Heart right ventricle (tissue), 16 donors: ENCODE data around the gene LYST. TPM values are rescaled to one million over a fixed set of nuclear protein-coding genes. Genes with fewer than 3 reads are reported as not detected.

ENCODE experiments used
- ATAC-seq, 8 donors: fragments of 200-7000 bp; cut with Tn5 transposase; one replicate each; pipeline ENCODE4 v1.9.1; 2020; ENCODE audit warnings: mild to moderate bottlenecking in 8 of 8, moderate library complexity in 8 of 8, moderate number of reproducible peaks in 1 of 8
- DNase-seq, 2 donors: peaks; one replicate each; pipeline ENCODE4 v3.0.0-alpha.2; 2020
- H3K27ac ChIP-seq, 10 donors: fragments of 200-600 bp; sonication (generic) in 2 of 10; one replicate each; pipeline versions ENCODE4 v1.5.0 to v1.8.0; 2020 to 2022; ENCODE audit warnings: mild to moderate bottlenecking in 3 of 10
- H3K27me3 ChIP-seq, 7 donors: fragments of 200-600 bp; one replicate each; pipeline ENCODE4 v1.8.0; 2021 to 2022; ENCODE audit warnings: mild to moderate bottlenecking in 2 of 7
- H3K36me3 ChIP-seq, 9 donors: fragments of 200-600 bp; sonication (generic) in 1 of 9; one replicate each; pipeline versions ENCODE4 v1.5.0 to v1.8.0; 2020 to 2022; ENCODE audit warnings: mild to moderate bottlenecking in 2 of 9
- H3K4me1 ChIP-seq, 9 donors: fragments of 200-600 bp; sonication (generic) in 1 of 9; one replicate each; pipeline versions ENCODE4 v1.5.0 to v1.8.0; 2020 to 2022; ENCODE audit warnings: mild to moderate bottlenecking in 4 of 9
- H3K4me3 ChIP-seq, 10 donors: fragments of 200-600 bp; sonication (generic) in 2 of 10; one replicate each; pipeline versions ENCODE4 v1.5.0 to v1.8.0; 2020 to 2022; ENCODE audit warnings: mild to moderate bottlenecking in 7 of 10, moderate library complexity in 2 of 10
- H3K9me3 ChIP-seq, 11 donors: fragments of 200-600 bp in 10 of 11; sonication (generic) in 2 of 11; one replicate each; pipeline versions ENCODE4 v1.5.0 to v1.8.0; 2013 to 2022; ENCODE audit warnings: mild to moderate bottlenecking in 2 of 11, control low read depth in 1 of 11, moderate library complexity in 1 of 11
- CTCF ChIP-seq, 9 donors: fragments of 200-600 bp; sonication (generic) in 2 of 9; IDR thresholded peaks; one replicate each; pipeline versions ENCODE4 v1.5.0 to v1.8.0; 2021 to 2022; ENCODE audit warnings: antibody characterized with exemption in 9 of 9, mild to moderate bottlenecking in 5 of 9, moderate library complexity in 1 of 9
- WGBS, 2 donors: extraction: QIAGEN DNeasy Blood & Tissue Kit; methylation state at CpG; one replicate each; pipeline ENCODE4 v1.1.7; 2013; ENCODE audit warnings: inconsistent platforms in 1 of 2; 5-methylcytosine and 5-hydroxymethylcytosine counted together
- intact Hi-C, 10 donors: fragments of 100-400 bp; cut with DNase I; formaldehyde crosslinking; loops; one replicate each; pipeline versions ENCODE4 v1.11.1 to v1.14.2; 2022
- polyA plus RNA-seq, 2 donors: library from polyadenylated mRNA; stranded (reverse); fragments of 200-250 nt; gene quantifications; one replicate each; pipeline ENCODE4 v1.2.3, GENCODE V29; 2013
- total RNA-seq, 10 donors: library from RNA; stranded (reverse); fragmentation: NEBNext Ultra II Directional in 3 of 10; extraction: Animal tissue kit (Norgen Biotek cat#: 25700) in 3 of 10; gene quantifications; one replicate each; pipeline versions ENCODE4 v1.2.1 to v1.2.4, GENCODE V29; 2021 to 2023
- donor health status: Arrhythmogenic right ventricular cardiomyopathy.
- donor health status: ischemic (EF 13 %, LVEDD 7.1; RV severe dilation, severe dysfunction).
- donor health status: healthy with polysubstance abuse.
- donor health status: DM: no; HTN: yes; CAD: no.
- donor health status: DM: no; HTN: no; CAD: no.
- donor health status: ischemic (EF 25% LVEDD 6.9; RV normal size, moderate dysfunction).
- donor health status: ischemic (EF 25% LVEDD 5.7; RV mildly dilated, moderate dysfunction).
- donor health status: healthy.
- donor health status: DM: yes; HTN: yes; CAD: no.
- donor health status: Ischemic cardiomyopathy.
- donor health status: ischemic (EF 35%, LVEDD 5.7; RV mildly dilated, moderate dysfunction).
- donor health status: nonischemic (EF 11% LVEDD 7.7; RV severe dilation, severe dysfunction).
- donor health status: DM: yes; HTN: yes; CAD: no.
- donor health status: PGD.
- donor health status: ischemic (EF 29% LVEDD 5.4; RV normal size, mild dysfunction).
- donor health status: nonischemic (EF 23%, LVEDD 6.1; RV moderate dilation, normal function).

LYST gene
- total and polyA plus RNA-seq, 12 donors, result 3.3 to 13.6 (median 10.5) TPM

- H3K27me3 ChIP-seq, result peaks cover 0 to 2% (median 0%) of the 10 kb centered on the region in 7 donors
- no peak overlapping the region for H3K27ac ChIP-seq
- intact Hi-C loops, result no loop called here
- no peaks in the 10 kb centered on the region for H3K4me1 ChIP-seq
- DNase-seq, result no peak
- no peak for ATAC-seq
- H3K4me3 ChIP-seq, result no peak overlapping the region
- no peak for TF ChIP-seq CTCF (IDR thresholded peaks at IDR 0.05)
- peaks cover 0 to 61% (median 5%) of the 10 kb centered on the region in 9 donors for H3K36me3 ChIP-seq
- 69 to 81% methylated on average over 2 of the region's 2 CpGs for WGBS, 2 donors
- H3K9me3 ChIP-seq, result no peaks in the 10 kb centered on the region
Observed at GRCh38 chr1:235661568-235661967, 205.1 kb downstream of the LYST start.

GRCh38 chr1:235659186-235659771 is 207.4 kb downstream of the LYST start:
- no peak for TF ChIP-seq CTCF (IDR thresholded peaks at IDR 0.05)
- ATAC-seq, result no peak
- Histone ChIP-seq H3K4me1 (no peaks in the 10 kb centered on the region), H3K36me3 (peaks cover 0 to 46% (median 5%) of the 10 kb centered on the region in 9 donors), H3K4me3 (no peak overlapping the region), H3K27ac (no peak overlapping the region), H3K27me3 (peaks cover 0 to 25% (median 6%) of the 10 kb centered on the region in 7 donors), H3K9me3 (no peaks in the 10 kb centered on the region)
- intact Hi-C loops, result no loop called here
- DNase-seq, result no peak
- 88 to 92% methylated on average over 14 of the region's 14 CpGs for WGBS, 2 donors

GRCh38 chr1:235657747-235658526 is 208.8 kb downstream of the LYST start:
- no peak for DNase-seq
- no peak for ATAC-seq
- Histone ChIP-seq H3K9me3 (peaks cover 0 to 3% (median 0%) of the 10 kb centered on the region in 11 donors), H3K4me3 (no peak overlapping the region), H3K27ac (no peak overlapping the region), H3K4me1 (no peaks in the 10 kb centered on the region), H3K36me3 (peaks cover 0 to 33% (median 5%) of the 10 kb centered on the region in 9 donors), H3K27me3 (peaks cover 0 to 39% (median 17%) of the 10 kb centered on the region in 7 donors)
- intact Hi-C loops, result no loop called here
- no peak for TF ChIP-seq CTCF (IDR thresholded peaks at IDR 0.05)
- 68 to 78% methylated on average over 5 of the region's 5 CpGs for WGBS, 2 donors

GRCh38 chr1:235657269-235657668 is 209.4 kb downstream of the LYST start:
- DNase-seq (no peak), ATAC-seq (no peak)
- TF ChIP-seq CTCF (IDR thresholded peaks at IDR 0.05), result no peak
- Histone ChIP-seq H3K36me3 (peaks cover 0 to 26% (median 5%) of the 10 kb centered on the region in 9 donors), H3K9me3 (peaks cover 0 to 3% (median 0%) of the 10 kb centered on the region in 11 donors), H3K27ac (no peak overlapping the region), H3K4me3 (no peak overlapping the region), H3K27me3 (peaks cover 0 to 45% (median 24%) of the 10 kb centered on the region in 7 donors), H3K4me1 (no peaks in the 10 kb centered on the region)
- WGBS, 2 donors, result 87 to 88% methylated on average over 5 of the region's 5 CpGs
- intact Hi-C loops, result no loop called here
